ENCODE data around the gene EEF1G.

Gene EEF1G

DNA sequence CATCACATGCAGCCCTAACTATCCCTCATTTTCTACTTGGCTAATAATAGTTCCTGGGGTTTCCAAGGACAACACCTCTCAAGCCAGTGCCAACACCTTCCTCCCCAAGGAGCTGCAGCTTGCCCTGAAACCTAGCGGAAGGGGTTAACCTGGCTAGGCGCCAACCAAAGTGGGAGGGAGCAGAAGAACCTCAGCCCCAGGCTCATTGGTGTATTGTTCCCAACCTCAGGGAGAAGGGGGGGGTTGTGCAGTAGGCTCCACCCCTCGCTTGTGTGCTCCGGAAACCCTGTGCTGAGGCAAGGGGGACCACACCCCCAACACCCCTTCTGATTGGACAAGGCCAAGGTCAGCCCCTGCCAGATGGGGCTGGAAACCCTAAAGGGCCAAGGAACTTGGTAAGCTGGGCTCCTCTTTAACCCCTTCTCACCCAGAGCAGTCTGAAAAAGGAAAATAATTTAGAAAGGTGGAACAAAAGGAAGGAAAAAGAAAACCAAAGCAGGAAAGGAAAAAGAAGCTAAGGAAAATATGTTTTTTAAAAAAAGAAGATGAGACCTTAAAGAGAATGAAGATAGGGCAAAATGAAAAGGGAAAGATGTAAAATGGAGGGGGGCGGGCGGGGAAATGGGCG lies 25.5 kb upstream of the EEF1G start (continued):
- TF ChIP-seq ZNF549 (tag by site-specific recombination; IDR thresholded peaks at IDR 0.05) (no peak), ZSCAN16 (tag by site-specific recombination; IDR thresholded peaks at IDR 0.05) (no peak), ZNF335 (tag by site-specific recombination; conservative IDR thresholded peaks at IDR 0.05) (peak; percentile 45), ZNF791 (tag by site-specific recombination; IDR thresholded peaks at IDR 0.05) (no peak), ZNF521 (tag by site-specific recombination; IDR thresholded peaks at IDR 0.05) (no peak), ZNF548 (tag by site-specific recombination; IDR thresholded peaks at IDR 0.05) (no peak), GLIS2 (tag by site-specific recombination; IDR thresholded peaks at IDR 0.05) (no peak), ZNF121 (tag by site-specific recombination; IDR thresholded peaks at IDR 0.05) (no peak), ZNF23 (tag by site-specific recombination; IDR thresholded peaks at IDR 0.05; ENCODE audit: borderline replicate concordance) (no peak), ZNF555 (tag by site-specific recombination; conservative IDR thresholded peaks at IDR 0.05) (no peak), ZNF324 (tag by site-specific recombination; IDR thresholded peaks at IDR 0.05) (no peak), ZNF274 (IDR thresholded peaks at IDR 0.05; ENCODE audit: low read length) (no peak), ZNF274 (tag by site-specific recombination; IDR thresholded peaks at IDR 0.05; ENCODE audit: borderline replicate concordance) (no peak), HOXA7 (CRISPR knock-in tag; IDR thresholded peaks at IDR 0.05; ENCODE audit: borderline replicate concordance) (no peak), FEZF1 (tag by site-specific recombination; IDR thresholded peaks at IDR 0.05) (no peak; the same call in 1 of the 2 replicates), ZNF677 (tag by site-specific recombination; IDR thresholded peaks at IDR 0.05) (no peak), ZNF623 (tag by site-specific recombination; IDR thresholded peaks at IDR 0.05) (no peak), ZNF157 (tag by site-specific recombination; IDR thresholded peaks at IDR 0.05) (no peak), ZFP37 (tag by site-specific recombination; IDR thresholded peaks at IDR 0.05) (no peak), ZNF777 (tag by site-specific recombination; IDR thresholded peaks at IDR 0.05; ENCODE audit: borderline replicate concordance) (no peak), ZNF175 (tag by site-specific recombination; IDR thresholded peaks at IDR 0.05) (no peak), SP7 (tag by site-specific recombination; IDR thresholded peaks at IDR 0.05) (peak; percentile 36; the same call in 1 of the 2 replicates)
- TF ChIP-seq, protein P1, sequence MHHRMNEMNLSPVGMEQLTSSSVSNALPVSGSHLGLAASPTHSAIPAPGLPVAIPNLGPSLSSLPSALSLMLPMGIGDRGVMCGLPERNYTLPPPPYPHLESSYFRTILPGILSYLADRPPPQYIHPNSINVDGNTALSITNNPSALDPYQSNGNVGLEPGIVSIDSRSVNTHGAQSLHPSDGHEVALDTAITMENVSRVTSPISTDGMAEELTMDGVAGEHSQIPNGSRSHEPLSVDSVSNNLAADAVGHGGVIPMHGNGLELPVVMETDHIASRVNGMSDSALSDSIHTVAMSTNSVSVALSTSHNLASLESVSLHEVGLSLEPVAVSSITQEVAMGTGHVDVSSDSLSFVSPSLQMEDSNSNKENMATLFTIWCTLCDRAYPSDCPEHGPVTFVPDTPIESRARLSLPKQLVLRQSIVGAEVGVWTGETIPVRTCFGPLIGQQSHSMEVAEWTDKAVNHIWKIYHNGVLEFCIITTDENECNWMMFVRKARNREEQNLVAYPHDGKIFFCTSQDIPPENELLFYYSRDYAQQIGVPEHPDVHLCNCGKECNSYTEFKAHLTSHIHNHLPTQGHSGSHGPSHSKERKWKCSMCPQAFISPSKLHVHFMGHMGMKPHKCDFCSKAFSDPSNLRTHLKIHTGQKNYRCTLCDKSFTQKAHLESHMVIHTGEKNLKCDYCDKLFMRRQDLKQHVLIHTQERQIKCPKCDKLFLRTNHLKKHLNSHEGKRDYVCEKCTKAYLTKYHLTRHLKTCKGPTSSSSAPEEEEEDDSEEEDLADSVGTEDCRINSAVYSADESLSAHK (tag by site-specific recombination; IDR thresholded peaks at IDR 0.05): no peak
- TF ChIP-seq, protein P2, sequence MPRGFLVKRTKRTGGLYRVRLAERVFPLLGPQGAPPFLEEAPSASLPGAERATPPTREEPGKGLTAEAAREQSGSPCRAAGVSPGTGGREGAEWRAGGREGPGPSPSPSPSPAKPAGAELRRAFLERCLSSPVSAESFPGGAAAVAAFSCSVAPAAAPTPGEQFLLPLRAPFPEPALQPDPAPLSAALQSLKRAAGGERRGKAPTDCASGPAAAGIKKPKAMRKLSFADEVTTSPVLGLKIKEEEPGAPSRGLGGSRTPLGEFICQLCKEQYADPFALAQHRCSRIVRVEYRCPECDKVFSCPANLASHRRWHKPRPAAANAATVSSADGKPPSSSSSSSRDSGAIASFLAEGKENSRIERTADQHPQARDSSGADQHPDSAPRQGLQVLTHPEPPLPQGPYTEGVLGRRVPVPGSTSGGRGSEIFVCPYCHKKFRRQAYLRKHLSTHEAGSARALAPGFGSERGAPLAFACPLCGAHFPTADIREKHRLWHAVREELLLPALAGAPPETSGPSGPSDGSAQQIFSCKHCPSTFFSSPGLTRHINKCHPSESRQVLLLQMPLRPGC (tag by site-specific recombination; IDR thresholded peaks at IDR 0.05): 0 out of 2 replicates have a peak, but pooled peaks have one; percentile 8
- TF ChIP-seq, protein P3, sequence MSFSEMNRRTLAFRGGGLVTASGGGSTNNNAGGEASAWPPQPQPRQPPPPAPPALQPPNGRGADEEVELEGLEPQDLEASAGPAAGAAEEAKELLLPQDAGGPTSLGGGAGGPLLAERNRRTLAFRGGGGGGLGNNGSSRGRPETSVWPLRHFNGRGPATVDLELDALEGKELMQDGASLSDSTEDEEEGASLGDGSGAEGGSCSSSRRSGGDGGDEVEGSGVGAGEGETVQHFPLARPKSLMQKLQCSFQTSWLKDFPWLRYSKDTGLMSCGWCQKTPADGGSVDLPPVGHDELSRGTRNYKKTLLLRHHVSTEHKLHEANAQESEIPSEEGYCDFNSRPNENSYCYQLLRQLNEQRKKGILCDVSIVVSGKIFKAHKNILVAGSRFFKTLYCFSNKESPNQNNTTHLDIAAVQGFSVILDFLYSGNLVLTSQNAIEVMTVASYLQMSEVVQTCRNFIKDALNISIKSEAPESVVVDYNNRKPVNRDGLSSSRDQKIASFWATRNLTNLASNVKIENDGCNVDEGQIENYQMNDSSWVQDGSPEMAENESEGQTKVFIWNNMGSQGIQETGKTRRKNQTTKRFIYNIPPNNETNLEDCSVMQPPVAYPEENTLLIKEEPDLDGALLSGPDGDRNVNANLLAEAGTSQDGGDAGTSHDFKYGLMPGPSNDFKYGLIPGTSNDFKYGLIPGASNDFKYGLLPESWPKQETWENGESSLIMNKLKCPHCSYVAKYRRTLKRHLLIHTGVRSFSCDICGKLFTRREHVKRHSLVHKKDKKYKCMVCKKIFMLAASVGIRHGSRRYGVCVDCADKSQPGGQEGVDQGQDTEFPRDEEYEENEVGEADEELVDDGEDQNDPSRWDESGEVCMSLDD (tag by site-specific recombination; IDR thresholded peaks at IDR 0.05): peak; percentile 81; the same call in 1 of the 2 replicates
- TF ChIP-seq, protein P4, sequence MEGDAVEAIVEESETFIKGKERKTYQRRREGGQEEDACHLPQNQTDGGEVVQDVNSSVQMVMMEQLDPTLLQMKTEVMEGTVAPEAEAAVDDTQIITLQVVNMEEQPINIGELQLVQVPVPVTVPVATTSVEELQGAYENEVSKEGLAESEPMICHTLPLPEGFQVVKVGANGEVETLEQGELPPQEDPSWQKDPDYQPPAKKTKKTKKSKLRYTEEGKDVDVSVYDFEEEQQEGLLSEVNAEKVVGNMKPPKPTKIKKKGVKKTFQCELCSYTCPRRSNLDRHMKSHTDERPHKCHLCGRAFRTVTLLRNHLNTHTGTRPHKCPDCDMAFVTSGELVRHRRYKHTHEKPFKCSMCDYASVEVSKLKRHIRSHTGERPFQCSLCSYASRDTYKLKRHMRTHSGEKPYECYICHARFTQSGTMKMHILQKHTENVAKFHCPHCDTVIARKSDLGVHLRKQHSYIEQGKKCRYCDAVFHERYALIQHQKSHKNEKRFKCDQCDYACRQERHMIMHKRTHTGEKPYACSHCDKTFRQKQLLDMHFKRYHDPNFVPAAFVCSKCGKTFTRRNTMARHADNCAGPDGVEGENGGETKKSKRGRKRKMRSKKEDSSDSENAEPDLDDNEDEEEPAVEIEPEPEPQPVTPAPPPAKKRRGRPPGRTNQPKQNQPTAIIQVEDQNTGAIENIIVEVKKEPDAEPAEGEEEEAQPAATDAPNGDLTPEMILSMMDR (tag by site-specific recombination; IDR thresholded peaks at IDR 0.05): no peak
- TF ChIP-seq, protein P5, sequence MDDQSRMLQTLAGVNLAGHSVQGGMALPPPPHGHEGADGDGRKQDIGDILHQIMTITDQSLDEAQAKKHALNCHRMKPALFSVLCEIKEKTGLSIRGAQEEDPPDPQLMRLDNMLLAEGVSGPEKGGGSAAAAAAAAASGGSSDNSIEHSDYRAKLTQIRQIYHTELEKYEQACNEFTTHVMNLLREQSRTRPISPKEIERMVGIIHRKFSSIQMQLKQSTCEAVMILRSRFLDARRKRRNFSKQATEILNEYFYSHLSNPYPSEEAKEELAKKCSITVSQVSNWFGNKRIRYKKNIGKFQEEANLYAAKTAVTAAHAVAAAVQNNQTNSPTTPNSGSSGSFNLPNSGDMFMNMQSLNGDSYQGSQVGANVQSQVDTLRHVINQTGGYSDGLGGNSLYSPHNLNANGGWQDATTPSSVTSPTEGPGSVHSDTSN (CRISPR knock-in tag; IDR thresholded peaks at IDR 0.05): no peak
- TF ChIP-seq, protein P6, sequence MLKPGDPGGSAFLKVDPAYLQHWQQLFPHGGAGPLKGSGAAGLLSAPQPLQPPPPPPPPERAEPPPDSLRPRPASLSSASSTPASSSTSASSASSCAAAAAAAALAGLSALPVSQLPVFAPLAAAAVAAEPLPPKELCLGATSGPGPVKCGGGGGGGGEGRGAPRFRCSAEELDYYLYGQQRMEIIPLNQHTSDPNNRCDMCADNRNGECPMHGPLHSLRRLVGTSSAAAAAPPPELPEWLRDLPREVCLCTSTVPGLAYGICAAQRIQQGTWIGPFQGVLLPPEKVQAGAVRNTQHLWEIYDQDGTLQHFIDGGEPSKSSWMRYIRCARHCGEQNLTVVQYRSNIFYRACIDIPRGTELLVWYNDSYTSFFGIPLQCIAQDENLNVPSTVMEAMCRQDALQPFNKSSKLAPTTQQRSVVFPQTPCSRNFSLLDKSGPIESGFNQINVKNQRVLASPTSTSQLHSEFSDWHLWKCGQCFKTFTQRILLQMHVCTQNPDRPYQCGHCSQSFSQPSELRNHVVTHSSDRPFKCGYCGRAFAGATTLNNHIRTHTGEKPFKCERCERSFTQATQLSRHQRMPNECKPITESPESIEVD (tag by site-specific recombination; IDR thresholded peaks at IDR 0.05): no peak
